Measurements from ENCODE around the gene TMEM9.

The TMEM9 gene

DNA sequence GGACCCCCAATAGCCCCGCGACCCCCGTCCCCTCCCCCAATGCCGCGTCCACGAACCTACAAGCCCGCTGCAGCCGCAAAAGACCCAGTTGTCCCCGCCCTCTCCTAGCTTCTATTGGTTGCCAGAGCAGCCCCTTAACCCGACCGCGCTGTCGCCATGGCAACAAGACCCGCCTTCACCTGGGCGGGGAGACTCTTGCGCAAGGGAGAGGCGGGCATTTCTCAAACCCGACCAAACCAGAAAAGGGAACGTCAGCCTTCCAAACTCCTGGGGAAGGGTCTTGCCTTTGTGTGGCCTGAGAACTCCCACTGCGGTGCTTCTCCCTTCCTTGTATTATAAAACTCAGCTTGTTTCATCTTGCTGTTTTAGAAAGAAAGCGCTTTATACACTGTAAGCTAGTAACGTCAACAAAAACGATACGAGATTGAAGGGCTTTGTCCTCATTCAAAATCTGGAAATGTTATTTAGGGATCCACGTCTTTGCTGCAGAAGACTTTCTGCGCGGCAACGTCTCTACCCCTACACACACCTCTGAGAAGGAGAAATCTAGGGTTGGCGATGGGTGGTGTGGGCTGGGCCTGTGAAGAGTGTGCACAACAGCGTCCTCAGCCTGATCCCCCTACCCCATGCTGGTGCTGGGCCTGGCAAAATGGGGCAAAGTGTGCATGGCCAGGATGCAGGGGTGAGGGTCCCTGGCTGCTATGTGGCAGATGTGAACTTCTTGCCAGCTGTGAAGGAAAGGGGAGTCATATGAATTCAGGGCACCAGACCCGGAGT is at the start of gene TMEM9:
TMEM9 (minus strand) TSS at position 86 of the 777 bp plus-strand sequence. CDS start 551 bp downstream, outside the sequence.
- peak; percentile 99 for DNase-seq

DNA sequence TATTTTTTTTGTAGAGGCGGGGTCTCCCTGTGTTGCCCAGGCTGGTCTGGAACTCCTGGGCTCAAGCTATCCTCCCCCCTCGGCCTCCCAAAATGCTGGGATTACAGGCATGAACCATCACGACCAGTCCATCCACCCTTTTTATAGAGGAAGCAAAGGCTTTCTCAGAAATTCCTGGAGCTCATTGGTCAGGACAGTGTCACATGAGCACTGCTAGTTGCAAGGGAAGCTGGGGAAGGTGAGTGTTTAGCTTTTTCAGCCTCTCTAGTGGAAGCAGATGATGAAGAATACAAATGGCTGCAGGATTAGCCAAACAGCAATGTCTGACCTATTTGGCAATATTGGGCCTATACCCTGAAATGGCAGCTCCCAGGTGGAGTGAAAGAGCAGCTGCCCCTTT is 44.3 kb upstream of the TMEM9 start:
- DNase-seq, result no peak

DNA sequence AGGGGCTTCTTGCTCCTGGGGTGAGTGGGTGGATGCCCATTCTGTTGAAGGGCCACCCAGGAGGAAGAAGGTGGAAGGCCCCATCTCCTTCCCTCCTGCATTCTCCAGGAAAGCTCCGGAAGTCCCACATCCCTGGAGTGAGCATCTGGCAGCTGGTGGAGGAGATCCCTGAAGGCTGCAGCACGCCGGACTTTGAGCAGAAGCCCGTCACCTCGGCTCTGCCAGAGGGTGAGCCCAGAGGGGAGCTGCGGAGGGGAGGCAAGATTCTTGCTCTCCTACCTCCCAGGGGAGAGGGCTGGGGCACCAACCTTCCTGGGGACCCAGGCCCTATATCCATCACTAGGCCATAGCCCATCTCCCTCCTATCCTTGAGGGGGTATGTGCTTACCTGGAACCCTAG is 39.8 kb upstream of the TMEM9 start:
- no peak for DNase-seq

DNA sequence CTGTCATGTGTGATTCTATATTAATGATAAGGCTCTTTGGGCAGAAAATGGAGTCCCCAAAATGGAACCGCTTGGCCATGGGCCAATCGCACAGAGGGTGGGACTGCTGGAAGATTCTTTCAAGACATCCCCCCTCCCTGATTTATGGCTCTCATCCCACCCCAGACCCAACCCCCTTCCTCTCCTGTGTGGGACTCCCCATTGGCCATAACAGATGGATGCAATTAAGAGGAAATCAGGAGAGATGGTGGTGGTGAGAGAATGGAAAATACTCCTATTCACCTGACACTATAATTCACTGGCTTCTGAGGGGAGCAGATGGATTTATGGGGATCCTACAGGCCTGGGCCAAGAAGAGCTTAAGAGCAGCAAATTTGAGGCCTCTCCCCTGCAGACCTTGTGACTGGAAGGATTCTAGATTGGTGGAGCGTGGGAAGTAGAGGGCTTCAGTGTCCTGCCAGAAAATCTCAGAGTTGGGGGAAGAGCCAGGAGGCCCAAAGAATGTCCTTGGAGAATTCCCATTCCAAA is 38.1 kb upstream of the TMEM9 start:
- DNase-seq, result no peak

DNA sequence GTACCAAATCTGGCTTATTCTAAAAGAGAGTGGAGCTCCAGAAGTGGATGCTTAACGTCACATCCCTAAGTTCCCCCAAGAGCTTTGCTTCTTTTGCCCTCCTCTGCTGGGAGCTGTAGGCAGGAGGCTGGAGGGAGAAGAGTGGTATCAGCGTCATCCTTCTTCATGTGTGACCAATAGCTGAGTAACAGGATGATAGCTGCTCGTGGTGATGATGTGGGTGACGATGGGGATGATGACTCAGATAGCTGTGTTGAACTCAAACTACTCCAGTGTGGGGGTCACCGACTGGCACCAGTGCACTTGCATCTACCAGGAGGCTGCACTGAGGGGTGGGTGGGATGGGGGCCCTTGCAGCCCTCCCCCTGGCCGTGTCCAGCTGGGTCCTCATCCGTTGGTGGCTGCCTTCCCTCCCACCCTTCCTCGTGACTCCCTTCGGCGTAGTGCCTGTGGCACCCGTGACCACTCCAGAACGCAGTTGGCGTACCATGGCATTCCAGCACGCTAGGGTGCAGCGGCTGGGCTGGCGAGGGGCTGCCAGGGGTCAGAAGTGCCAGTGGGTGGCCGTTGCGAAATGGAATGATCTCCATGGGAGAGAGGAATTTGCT is 37.5 kb upstream of the TMEM9 start:
- peak; percentile 55 for DNase-seq

DNA sequence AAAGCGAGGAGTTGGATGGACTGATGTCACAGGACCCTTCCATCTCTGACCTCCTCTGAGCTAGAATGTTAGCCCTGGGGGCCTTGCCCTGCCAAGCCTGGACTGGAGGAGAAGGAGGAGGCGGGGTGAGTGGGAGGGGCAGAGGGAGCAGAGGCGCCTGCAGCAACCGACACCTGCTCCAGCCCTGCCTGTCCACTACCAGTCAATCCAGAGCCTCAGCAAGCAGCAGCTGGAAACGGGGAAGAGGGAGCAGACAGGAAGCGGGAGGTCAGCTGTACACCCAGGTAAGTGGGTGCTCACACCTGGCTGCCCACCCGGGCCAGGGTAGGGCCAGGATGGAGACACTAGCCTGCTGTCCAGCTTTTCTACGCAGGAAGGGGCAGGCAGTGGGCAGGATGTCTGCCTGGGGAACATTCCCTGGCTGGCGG is 36.4 kb upstream of the TMEM9 start, which contains the start of gene IGFN1:
IGFN1 (plus strand) TSS at position 201 of the 428 bp plus-strand sequence. CDS start 2,470 bp downstream, outside the sequence.
- DNase-seq, result no peak

DNA sequence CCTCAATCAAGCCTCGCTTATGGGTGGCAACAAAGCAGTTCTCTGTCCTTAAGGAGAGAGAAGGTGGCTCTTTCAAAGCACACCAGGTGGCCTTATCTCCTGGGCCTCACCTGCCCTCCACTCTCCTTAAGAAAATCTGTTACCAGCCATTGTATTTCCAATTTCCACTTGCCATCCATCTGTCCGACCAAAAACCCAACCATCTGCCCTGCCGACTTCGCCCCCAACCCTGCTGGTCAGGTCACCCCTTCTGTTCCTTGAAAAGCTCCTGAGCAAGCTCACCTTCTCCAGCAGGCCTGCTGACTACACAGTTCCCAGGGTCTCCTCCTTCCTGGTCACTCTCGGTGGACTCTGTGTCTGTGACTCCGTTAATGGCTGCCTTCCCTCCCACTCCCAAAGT is 35.7 kb upstream of the TMEM9 start:
- no peak for DNase-seq

DNA sequence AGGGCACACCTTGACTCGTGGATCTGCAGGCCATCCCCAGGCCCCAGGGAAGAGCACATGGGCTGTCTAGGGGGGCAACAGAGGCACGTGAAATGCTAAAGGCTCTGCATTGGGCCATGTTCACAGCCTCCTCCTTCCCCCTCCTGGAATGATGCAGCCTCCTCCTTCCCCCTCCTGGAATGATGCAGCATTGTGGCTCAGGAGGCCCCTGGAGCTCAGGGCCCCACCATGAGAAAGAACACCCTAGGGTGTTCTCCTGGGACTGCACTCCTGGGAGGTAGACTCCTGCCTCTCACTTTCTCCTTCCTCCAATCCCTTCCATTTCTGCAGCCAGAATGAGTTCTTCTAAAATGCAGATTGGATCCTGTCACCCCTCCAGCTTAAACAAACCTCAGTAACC is 34.8 kb upstream of the TMEM9 start:
- DNase-seq, result no peak

DNA sequence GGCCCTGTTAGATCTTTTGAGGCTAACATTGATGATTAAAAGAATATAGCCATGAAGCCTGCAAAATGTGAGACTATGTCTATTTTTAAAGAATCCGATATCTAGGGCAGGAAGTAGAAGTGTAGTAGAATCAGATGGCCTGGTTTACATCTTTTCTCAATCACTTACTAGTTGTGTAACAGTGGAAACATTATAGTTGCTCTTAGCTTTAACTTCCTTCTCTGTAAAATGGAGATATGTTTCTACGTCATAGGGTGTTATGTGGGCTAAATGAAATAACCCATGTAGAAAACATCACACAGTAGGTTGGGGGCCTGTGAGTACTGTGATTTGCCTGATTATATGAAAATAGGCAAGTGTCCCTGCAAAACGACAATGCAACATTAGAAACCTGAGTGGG is 31.9 kb upstream of the TMEM9 start:
- DNase-seq, result no peak

DNA sequence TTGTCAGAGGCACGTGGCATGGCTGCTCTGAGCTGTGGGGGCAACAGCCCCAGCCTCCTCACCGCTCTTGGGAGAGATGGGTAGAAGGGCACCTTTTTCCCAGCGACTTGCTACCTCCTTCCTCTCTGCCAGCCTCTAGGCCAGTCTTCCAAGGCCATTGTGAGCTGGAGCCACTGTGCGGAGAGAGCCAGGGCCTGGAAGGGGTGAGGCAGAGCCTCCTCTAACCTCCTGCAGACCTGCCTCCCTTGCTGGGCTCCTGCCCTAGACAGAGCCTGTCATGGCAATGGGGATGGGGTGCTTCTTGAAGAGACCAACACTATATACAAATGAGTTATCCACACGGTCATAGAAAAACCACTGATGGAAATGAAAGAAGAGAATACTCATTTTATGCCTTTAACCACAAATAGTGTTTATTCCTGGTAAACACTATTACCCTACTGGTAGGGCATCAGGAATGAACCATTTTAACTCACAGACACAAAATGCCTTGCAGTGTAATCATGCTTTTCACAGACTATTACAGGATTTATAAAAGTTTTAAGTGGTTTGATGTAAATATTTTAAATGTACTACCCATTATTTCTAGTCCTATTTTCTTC is 31.4 kb upstream of the TMEM9 start:
- DNase-seq, result no peak

DNA sequence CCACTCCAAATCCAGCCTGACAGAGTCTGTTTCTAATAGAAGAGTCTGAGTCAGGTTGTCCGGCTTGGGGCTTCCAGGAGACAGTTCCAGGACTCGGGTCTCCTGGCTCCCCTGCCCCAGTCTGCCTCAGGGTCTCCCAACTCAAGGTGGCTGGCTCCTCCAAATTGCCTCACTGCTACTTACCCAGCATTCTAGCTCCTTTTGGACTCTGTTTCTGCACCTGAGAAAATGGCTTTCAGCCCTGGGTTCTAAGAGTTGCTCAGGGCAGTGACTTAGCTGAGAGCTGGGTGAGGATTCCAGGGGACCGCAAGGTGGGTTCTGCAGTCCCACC is 30.8 kb upstream of the TMEM9 start:
- DNase-seq, result no peak

DNA sequence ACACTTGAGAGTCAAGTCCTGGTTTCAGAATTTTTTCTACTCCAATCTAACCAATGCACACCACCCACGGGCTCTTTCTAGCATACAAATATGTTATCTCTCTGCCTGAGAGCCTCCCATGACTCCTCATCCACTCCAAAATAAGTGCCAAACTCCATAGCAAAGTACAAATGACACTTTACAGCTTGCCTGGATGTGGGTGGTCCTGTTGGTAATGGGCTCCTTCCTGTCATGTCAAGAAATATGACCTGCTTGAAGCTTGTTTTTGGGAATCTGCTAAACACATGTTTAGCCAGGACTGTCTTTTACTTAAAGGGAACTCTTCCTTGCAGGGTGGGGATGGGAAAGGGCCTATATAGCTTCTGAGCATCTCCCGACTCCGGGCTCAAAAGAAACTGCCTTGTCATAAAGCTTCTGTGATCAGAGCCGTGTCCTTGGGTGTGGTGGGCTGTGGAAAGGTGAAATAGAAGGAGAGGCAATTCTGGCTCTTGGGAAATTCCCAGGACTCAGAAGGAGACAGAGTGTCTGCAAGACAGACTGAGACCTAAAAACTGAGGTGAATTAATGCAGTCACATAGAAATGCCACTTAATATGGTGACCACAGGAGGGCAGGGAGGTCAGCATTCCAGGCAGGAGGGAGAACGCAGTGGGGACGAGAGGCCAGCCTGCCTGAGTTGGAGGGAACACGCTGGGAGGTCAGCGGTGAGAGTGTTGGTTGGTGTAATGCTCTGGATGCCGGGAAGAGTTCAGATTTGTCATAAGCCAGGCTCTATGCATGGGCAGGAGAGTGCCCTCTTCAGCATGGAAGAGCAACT is 30.2 kb upstream of the TMEM9 start:
- DNase-seq, result no peak

DNA sequence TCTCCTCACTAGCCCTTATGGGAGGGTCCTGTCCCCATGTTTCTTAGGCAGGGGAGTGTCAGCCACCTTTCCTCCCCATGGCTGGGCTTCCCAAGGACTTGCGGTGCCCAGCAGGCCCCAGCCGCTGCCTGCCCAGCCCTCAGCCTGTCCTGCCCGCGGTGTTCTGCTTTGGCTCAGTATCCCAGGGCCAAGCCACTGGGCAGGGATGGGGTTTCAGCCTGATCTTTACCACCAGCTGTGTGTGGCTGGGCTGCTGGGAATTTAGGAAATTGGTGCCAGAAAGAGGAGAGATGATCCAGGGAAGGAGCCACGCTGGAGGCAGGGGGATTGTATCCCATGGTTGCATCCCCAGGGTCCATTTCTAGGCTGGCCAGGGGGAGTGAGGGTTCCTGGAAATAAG is 29.5 kb upstream of the TMEM9 start:
- DNase-seq, result no peak

DNA sequence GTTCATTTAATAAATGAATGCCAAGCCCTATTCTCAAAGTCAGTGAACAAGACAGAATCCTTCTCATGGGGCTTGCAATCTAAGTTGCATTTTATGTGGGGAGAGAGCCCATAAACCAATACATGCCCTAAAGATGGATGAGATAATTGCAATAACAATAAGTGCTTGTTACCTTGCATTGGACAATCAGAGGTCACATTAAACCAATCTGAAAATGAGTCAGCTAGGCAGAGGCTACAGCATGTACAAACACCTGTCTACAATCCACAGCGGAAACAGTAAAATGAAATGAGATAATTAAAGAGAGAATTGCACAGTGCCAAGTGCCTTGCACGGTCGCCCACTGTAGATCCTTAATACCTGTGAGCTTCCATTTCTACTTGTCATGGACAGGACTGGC is 28.9 kb upstream of the TMEM9 start:
- no peak for DNase-seq

DNA sequence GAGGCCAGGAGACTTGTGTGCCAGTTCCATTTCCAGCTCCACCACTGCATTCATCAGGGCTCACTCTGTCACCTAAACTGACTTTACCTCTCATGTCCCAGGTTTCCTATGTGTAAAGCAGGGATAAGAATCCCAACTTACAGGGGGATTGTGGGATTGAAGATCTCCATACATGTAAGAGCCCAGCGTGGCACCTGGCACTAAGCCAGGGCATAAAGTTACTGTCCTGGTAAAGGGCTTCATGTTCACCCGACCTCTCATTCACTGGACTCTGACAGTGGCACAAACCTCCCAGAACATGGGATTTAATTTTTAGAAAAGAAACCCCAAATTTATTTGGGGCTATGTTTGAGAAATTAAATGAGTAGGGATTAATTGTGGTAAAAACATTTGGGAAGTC is 27.5 kb upstream of the TMEM9 start:
- DNase-seq, result no peak

DNA sequence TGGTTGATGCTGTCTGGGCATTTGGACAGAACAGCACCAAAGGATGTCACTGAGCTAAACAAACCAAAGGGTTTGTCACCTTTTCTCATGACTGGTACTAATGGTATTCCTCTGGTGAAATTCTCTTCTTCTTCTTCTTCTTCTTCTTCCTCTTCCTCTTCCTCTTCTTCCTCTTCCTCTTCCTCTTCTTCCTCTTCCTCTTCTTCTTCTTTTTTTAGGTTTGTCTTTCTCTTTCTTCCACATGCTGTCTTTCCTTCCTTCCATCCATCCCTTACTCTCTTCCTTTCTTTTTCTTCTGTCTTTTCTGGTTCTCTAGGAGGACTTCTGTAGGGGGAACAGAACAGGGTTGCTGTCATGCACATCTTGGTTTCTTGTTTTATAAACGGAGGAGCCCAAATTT is 27.0 kb upstream of the TMEM9 start:
- no peak for DNase-seq

DNA sequence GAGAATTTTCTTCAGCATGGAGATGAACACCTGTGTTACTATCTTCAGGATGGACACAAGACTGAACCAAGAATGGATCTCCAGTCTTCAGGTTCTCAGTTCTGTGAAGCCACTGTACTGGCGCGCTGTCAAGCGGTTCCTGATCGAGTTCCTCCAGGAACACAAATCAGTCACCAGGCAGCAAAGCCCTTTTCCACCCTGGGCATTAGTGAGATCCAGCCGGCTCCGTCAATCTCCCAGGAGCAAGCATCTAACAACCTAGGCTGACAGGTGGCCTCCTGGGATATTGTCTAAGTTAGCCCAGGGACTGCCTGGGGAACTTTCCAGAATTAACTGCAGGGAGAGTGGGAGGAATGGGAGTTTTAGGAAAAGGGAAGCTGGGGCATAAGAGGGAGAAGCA is 26.6 kb upstream of the TMEM9 start:
- DNase-seq, result no peak

DNA sequence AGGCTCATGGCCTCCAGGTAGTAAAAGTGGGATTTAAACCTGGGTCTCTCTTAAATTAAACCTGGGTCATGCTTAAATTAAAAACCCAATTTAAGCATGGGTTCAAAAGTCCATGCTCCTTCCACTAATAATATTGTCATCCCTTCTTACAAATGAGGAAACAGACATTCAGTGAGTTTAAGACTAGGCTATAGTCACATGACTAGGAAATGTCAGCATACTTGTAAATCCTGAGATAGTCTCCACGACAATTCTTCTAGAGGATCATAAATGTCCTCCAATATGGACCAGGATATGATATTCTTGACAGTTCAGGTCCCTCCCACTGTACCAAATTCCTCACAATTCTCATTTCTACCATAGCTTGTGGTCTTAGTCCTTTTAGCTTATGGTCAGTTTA is 25.9 kb upstream of the TMEM9 start:
- DNase-seq, result no peak

DNA sequence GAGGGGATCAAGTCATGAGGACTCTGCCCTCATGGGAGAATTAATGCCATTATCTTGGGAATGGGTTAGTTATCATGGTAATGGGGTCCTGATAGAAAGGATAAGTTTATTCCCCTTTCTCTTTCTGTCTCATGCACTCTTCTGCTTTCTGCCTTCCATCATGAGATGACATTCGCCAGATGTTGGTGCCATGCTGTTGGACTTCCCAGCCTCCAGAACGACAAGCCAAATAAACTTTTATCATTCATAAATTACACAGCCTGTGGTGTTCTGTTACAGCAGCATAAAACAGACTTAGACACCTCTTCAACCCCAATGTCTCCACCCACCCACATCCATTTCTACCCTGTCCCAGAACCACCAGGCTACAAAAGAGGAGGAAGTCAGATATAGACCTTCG is 24.4 kb upstream of the TMEM9 start:
- no peak for DNase-seq

DNA sequence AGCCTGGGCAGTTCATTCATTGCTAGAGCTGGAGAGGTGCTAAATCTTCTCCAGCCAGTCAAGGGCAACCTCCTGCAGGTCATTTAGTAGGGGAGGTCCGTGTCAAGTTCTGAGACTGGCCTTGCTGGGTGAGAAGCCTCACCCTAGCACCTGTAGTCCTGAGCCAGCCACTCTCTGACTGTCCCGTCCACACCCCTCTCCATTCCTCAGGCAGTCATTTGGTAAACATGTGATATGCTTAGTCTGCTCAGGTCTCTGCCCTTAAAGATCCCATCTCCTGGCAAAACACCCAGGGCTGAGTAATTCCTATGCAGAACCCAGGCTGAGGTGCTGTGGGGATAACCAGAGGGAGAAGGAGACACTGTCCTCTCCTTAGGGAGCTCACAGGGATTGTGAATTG is 22.7 kb upstream of the TMEM9 start:
- no peak for DNase-seq

DNA sequence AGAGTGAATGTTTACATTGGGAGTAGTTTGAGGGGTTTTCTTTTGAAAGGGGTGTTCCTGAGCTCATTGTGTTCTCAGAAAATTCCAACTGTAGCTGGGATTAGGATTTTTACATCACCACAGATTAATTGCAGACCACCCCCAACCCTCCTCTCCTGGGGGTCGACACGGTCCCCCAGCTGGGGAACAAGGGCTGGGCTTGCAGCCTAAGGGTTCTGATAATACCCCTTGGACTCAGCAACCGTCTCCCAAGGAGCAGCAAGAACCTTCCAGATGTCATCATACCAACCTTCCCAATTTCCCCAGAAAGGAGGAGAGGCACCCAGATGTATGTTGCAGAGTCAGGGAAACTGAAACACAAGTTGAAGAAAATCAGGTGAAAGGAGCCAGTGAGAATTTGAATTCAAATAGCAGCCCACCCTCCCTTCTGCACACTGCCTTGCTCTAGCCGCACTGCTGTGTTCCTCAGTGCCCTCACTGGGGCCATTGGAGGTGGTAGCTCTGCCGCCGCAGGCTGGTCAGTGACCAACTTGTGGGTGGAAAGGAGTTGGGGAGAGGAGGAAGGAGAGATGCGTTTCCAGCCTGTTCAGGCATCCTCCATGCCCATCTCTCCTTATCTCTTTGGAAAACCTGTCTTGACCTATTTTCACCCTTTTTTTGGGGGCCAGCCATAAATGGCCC is 21.7 kb upstream of the TMEM9 start:
- DNase-seq, result no peak

DNA sequence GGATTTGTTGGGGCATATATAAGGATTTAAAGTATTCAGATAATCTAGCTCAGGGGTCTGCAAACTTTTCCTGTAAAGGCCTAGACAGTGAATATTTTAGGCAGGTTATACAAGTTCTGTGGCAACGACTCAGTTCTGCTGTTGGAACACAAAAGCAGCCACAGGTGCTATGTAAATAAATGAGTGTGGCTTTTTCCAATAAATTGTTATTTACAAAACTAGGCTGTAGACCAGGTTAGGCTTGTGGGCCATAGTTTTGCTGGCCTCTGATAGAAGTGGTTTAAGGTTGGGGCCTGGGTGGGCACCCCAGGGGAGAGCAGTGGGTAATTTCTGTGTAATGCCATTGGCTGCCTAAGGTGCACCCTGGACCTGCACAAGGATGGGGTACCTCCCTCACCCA is 19.5 kb upstream of the TMEM9 start:
- no peak for DNase-seq
